HFFc6 (cell line): ENCODE data around the gene FAM78B. TPM values are rescaled to one million over a fixed set of nuclear protein-coding genes. Genes with fewer than 3 reads are reported as not detected.

Experiments used
- DNase-seq: peaks from one replicate; pipeline ENCODE4 v3.0.0-alpha.2; 2018
- H3K27ac Mint-ChIP-seq: 2 replicates; pipeline ENCODE4 v1.8.0; 2020; ENCODE audit warnings: mild to moderate bottlenecking, mixed read lengths
- H3K27me3 Mint-ChIP-seq: 2 replicates; pipeline ENCODE4 v1.8.0; 2021; ENCODE audit warnings: mild to moderate bottlenecking, moderate library complexity, mixed read lengths; ENCODE audit not compliant: insufficient read depth
- H3K36me3 Mint-ChIP-seq: 2 replicates; pipeline ENCODE4 v1.8.0; 2021; ENCODE audit warnings: low read depth, mixed read lengths
- H3K4me1 Mint-ChIP-seq: 2 replicates; pipeline ENCODE4 v1.8.0; 2020; ENCODE audit warnings: low read depth, mixed read lengths
- H3K4me3 Mint-ChIP-seq: 2 replicates; pipeline ENCODE4 v1.8.0; 2020; ENCODE audit warnings: mild to moderate bottlenecking, moderate library complexity, mixed read lengths
- H3K9me3 Mint-ChIP-seq: 2 replicates; pipeline ENCODE4 v1.8.0; 2020; ENCODE audit warnings: mild to moderate bottlenecking, mixed read lengths
- CTCF ChIP-seq: fragments of 200-600 bp; sonication (generic); IDR thresholded peaks from 2 replicates; pipeline ENCODE4 v1.5.0; 2021; ENCODE audit warnings: antibody characterized with exemption, mild to moderate bottlenecking
- total RNA-seq, 6 experiments: library from RNA; stranded (reverse); fragmentation: NEBNext Ultra II Directional; extraction: Animal tissue kit (Norgen Biotek cat#: 25700); gene quantifications; 2 replicates in 1 of 6; 3 replicates in 5 of 6; pipeline ENCODE4 v1.2.3, GENCODE V29; 2021

The FAM78B gene
- total RNA-seq, 6 experiments from 2014 or later = 0.11 to 0.14 TPM; not detected in 4

DNA sequence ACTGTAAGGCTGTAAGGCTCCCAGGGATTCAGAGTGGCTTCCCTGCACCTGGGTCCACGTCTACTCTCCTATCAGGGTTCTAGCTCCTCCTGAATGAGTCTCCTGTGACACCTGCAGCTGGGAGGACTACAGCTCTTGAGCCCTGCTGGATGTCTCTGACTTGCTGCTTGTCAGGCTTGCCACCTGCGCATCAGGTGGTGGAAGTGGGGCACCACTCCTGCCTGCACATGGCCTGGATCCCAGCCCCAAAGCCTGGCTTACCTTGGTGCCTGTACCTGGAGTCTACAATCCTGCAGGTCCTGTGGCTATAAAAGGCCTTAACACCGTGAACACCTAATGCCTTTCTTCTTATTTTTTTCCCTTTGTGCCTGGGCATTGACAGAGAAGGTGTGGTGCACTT, 82.2 kb downstream of the FAM78B start:
- peaks cover 39% of the 10 kb centered on the region for H3K9me3 Mint-ChIP-seq
- H3K27ac Mint-ChIP-seq = no peak overlapping the region
- no peak for DNase-seq
- no peaks in the 10 kb centered on the region for H3K4me1 Mint-ChIP-seq
- H3K27me3 Mint-ChIP-seq = peaks cover 2% of the 10 kb centered on the region
- H3K4me3 Mint-ChIP-seq = no peak overlapping the region
- no peaks in the 10 kb centered on the region; the same call in 1 of the 2 replicates for H3K36me3 Mint-ChIP-seq
- TF ChIP-seq CTCF = no peak

- Mint-ChIP-seq H3K9me3 (peaks cover 34% of the 10 kb centered on the region), H3K27me3 (peaks cover 2% of the 10 kb centered on the region), H3K4me3 (no peak overlapping the region), H3K27ac (no peak overlapping the region), H3K4me1 (no peaks in the 10 kb centered on the region), H3K36me3 (no peaks in the 10 kb centered on the region; the same call in 1 of the 2 replicates)
- DNase-seq = no peak
- TF ChIP-seq CTCF = no peak
Measured at GRCh38 chr1:166083887-166084286, 82.9 kb downstream of the FAM78B start.

DNA sequence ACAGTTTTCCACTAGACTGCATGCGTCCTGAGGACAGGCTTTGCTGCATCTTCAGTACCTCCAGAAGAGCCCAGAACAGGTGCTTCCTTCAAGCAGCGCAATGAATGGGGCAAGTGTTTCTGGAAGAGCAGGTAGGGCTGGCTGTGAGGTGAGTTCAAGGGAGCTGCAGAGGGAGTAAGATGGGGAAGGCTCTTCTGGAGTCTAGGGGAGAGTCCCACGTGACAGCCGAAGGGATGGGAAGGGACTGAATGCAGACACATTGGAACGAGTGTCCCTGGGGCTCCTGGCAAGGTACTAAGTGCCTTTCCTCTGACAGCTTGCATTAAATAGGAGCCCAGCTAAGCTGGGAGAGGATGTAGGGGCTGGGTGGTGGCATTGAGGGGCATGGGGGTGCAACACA, 84.2 kb downstream of the FAM78B start:
- no peak overlapping the region for H3K4me3 Mint-ChIP-seq
- DNase-seq = no peak
- no peaks in the 10 kb centered on the region; the same call in 1 of the 2 replicates for H3K36me3 Mint-ChIP-seq
- H3K27me3 Mint-ChIP-seq = peaks cover 2% of the 10 kb centered on the region
- H3K27ac Mint-ChIP-seq = no peak overlapping the region
- no peak for TF ChIP-seq CTCF
- peaks cover 32% of the 10 kb centered on the region for H3K9me3 Mint-ChIP-seq
- no peaks in the 10 kb centered on the region for H3K4me1 Mint-ChIP-seq

DNA sequence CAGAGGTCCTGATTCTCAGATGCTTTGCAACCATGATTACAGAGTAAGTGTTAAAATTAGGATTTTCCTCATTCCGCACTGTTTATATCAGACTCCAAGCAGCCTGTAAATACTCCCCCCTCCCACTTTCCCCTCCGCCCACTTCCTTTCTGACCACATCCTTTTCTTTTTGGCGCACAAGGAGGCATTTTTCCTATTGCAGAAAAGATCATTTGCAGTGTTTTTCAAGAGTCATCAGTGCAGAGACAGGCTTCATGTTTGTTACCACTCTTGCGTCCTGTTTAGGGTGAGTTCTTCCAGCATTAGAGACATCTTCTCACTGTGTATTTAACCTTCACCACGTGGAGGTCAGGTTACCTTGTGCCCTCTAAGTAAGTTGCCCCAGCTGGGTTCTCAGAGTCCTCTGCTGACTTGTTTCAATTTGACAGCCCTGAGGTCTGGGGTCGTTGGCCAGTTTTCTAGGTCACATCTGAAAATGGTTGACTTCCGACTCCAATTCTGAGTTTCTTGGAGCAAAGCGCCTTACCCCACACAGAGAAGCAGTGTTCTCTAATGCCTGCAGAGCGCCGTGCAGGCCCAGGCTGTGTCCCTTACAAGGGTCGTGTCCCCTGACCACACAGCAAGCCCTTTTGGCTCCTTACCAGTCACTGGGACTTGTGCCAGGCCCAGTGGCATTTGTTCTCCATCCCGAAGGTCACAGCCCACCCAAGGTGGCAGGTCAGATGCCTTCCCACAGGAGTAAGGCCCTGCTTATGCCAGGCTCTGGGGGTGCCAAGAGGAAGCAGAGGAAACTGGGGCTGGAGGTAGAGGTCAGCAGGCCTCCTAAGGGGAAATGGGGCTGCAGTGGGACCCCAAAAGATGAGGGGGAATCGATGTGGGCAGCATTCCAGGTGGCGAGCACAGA, 85.6 kb downstream of the FAM78B start:
- TF ChIP-seq CTCF = no peak
- peaks cover under 1% of the 10 kb centered on the region for H3K27me3 Mint-ChIP-seq
- no peaks in the 10 kb centered on the region; the same call in 1 of the 2 replicates for H3K36me3 Mint-ChIP-seq
- H3K4me1 Mint-ChIP-seq = no peaks in the 10 kb centered on the region
- H3K9me3 Mint-ChIP-seq = peaks cover 29% of the 10 kb centered on the region
- no peak for DNase-seq
- H3K4me3 Mint-ChIP-seq = no peak overlapping the region
- no peak overlapping the region for H3K27ac Mint-ChIP-seq

DNA sequence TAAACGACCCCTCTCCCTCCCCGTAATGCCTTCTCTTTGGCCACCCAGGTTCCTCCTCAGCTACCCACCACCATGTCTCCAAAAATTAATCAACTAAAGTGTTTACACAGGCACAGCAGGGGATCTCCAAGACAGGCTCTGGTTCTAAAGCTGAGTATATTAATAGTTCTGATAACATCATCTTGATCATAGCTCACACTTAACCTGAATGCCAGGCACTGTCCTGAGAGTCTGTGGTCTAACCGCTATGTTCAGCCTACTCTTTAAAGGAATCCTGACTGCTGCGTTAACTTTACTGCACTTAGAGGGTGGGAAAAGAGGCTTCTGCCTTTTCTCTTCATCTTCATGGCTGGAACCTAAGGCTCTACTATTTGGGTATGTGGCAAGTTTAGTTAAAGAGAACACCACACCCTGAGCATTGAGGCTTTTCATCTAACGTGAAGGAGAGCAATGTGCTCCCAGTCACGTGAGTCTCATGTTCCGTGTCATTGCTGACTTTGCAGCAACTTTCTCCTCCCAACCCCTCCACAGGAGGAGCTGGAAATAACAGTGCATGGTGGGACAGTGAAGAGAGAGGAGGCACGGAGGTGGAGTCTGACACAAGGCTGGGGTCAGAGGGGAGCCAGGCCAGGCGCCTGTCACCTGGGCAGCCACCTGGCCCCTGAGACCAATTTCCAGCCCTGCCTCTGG, 86.4 kb downstream of the FAM78B start:
- H3K4me3 Mint-ChIP-seq = no peak overlapping the region
- H3K27me3 Mint-ChIP-seq = no peaks in the 10 kb centered on the region; the same call in none of the 2 replicates
- H3K9me3 Mint-ChIP-seq = peaks cover 24% of the 10 kb centered on the region
- H3K4me1 Mint-ChIP-seq = no peaks in the 10 kb centered on the region
- H3K36me3 Mint-ChIP-seq = no peaks in the 10 kb centered on the region
- no peak overlapping the region for H3K27ac Mint-ChIP-seq
- DNase-seq = no peak
- no peak for TF ChIP-seq CTCF
